Stimulated activated CD4-positive, alpha-beta T cell treated with anti-CD3 and anti-CD28 coated beads, TNF-alpha, amount 100 ng/mL, for 4 hours (primary cell): ENCODE measurements around the gene SLC49A3.
"Not testable (repeated sequence)": the region's sequence is repeated elsewhere in the genome, so short reads cannot be mapped to it uniquely, and the experiment has no call there.

ENCODE experiments used
- DNase-seq, 3 experiments: peaks; one replicate each; pipeline ENCODE4 v3.0.0-alpha.2; 2020; ENCODE audit warnings: low read depth in 3 of 3

Gene SLC49A3

DNA sequence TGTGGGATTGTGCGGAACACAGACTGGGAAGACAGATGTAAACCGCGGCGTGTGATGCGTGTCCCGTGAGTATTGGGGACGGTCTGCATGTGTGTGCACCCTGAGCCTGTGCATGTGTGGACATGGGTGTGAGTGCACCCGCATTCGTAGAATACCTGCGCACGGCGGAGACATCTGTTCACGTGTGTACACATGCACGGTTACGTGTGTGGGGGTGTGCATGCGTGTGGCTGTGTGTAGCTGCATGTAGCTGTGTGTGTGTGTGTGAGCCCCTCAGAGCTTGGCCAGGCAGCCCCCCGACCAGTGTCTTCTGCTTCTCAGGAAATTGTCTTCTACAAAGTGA lies 34.5 kb downstream of the SLC49A3 start:
- no peak for DNase-seq

DNA sequence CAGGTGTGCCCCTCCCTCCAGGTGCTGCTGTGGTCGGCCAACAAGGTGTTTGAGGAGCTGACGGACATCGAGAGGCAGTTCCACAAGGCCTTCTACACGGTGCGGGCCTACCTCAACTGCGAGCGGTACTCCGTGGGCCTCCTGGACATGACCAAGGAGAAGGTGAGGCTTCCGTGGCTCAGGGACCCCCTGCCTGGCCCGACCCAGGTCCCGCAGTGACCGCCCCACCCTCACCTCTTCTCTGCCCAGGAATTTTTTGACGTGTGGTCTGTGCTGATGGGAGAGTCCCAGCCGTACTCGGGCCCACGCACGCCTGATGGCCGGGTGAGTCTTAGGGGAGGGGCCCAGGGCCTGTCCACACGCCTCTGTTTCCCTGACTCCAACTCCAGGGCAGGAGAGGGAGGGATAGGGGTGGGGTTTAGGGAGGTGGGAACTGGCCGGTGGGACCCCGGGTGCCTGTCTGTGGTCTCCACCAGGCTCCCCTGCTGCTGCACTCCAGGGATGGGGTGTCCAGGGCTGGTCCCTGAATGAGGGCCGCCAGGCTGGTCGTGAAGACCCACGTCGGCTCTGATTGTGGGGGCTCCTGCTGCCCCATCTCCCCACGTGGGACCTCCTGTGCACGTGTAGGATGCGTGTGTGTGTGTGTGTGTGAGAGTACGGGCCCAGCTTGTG lies 35.0 kb downstream of the SLC49A3 start:
- no peak for DNase-seq

DNA sequence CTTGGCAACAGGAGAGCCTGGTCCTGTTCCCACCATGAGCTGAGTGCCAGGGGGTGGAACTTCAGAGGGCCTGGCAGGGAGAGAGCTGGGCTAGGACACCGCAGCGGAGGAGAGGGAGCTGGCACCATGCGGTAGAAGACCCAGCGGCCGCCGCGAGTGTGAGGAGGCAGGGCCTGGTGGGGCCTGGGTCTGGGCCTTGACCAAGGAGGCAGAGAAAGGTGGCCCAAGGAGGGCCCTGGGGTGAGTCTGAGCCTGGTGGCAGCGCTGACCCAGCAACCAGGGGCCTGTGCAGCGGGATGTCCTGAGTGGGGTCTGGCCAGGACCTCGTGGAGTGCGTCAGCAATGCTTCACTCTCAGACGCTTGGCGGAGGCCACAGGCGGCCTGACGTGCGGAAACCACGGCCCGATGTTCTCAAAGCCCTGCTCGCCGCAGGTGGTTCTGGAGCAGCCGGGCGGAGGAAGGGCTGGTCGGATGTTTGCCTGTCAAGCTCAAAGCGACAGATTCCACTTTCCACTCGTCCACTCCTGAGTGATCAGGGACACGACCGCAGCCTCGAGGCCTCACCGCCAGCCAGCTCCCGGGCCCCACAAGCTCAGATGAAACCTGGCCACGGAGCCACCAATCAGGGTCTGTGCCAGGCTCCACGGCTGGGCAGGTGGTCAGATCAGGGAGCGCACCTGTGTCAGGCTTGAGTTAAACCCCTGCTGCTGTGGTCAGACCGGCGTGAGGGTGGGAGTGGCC lies 35.7 kb downstream of the SLC49A3 start:
- no peak for DNase-seq

DNA sequence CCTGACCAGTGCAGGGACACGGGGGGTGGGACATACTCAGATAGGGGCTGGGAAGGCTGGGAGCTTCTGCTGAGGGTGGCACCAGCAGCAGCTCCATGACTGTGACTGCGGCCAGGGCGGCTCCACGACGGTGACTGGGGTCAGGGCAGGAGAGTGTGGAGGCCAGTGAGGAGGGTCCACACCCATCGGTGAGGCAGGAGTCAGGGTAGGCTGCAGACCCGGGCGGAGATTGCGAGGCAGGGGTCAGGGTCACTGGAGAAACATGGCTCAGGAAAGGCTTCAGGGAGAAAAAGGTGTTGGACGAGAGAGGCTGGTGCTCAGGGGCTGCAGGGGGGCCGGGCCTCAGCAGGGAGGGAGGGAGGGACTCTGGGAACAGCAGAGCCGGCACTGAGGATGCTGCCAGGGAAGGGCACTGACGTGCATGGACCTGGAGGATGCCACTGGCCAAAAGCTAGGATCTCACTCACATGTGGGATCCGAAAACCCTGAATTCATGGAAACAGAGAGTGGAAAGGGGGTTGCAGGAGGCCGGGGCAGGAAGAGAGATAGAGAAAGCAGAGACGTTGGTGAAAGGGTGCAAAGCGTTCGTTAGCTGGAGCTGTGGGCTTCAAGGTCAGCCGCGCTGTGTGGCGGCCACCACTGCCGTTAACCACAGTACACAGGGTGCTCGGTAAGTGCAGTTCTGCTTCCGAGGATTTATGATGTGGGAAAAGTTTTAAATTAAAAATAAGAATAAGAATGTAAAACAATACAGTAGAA lies 36.9 kb downstream of the SLC49A3 start:
- no peak for DNase-seq

DNA sequence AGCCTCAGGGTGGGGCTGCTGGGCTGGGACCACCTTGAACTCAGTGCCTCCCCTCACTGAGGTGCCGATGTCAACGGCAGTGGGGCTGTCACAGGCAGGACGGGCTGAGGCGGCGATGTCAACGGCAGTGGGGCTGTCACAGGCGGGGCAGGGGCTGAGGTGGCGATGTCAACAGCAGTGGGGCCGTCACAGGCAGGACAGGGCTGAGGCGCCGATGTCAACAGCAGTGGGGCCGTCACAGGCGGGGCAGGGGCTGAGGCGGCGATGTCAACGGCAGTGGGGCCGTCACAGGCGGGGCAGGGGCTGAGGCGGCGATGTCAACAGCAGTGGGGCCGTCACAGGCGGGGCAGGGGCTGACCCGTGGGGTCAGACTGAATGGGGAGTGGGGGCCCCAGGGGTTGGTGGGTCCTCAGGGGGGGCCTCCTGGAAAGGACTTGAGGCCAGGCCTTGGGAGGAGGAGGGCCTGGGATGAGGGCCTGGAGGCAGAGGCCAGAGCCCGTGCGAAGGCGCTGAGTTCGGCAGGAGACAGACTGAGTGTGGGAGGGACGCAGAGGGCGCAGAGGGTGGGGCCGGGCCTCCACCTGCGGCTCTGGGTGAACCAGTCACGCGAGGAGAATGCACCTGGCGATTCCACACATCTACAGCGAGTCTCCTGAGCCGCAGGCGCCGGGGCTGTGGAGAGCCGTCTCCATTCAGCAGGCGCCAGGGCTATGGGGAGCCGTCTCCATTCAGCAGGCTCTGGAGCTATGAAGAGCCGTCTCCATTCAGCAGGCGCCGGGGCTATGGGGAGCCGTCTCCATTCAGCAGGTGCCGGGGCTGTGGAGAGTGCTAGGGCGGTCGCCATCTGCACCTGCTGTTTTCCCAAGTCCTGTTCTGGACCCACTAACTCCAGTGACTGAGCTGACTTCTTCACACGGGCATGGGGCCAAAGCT lies 37.7 kb downstream of the SLC49A3 start:
- DNase-seq, result no peak

DNA sequence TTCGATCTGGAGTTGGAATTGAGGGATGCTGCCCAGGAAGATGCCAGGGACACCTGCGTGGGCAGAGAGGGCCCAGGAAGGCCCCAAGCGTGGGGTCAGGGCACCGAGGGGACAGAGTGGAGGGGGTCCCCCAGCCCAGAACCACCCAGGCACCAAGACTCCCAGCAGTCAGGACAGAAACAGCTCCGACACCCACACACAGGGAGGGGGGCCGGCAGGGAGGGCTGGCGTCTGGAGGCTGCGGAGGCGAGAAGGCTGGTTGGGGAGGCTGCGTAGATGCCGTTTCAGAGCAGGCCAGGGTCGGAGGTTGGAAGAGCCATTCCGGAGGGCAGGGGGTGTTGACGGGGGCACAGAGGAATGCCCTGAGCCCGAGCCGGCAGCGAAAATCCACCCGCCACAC lies 38.5 kb downstream of the SLC49A3 start:
- DNase-seq, result no peak

DNA sequence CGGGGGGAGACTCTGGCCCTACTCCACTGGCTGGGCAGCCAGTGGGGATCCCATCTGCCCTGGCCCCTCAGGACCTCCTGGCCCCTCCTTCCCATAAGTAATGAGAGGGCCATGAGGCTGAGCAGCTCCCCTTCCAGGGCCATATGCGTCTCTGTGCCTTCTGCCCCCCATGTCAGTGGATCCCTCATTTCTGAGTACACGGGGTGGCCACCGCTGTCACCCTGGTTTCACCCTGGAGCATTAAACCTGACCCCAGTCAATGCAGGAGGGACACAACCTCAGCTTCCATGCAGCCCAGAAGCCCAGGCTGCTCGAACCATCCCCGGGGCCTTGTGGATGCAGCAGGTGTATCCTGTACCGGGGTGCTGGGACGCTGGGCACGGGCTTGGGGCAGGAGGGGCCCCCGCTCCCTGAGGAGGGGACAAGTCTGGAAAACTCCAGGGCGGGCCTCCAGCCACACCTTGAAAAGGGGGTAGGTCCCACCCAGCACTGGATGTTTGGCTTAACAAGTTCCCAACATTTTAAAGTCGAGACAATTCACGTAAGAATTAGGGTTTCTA lies 39.1 kb downstream of the SLC49A3 start:
- no peak for DNase-seq

DNA sequence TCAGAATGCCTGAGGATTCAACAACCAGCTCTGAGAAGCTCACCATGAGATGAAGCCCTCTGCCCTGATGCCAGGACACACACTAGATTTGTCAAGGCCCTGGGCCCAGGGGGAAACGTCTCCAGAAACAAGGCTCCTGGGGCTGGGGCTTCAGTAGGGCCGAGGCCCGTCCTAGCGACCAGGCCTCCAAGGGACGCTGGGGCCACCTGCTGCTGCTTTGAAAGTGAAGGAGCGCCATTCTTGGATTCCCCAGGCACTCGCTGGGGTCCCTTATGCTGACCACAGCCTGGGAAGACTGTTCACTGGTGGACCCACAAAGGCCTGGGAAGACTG lies 39.7 kb downstream of the SLC49A3 start:
- no peak for DNase-seq

DNA sequence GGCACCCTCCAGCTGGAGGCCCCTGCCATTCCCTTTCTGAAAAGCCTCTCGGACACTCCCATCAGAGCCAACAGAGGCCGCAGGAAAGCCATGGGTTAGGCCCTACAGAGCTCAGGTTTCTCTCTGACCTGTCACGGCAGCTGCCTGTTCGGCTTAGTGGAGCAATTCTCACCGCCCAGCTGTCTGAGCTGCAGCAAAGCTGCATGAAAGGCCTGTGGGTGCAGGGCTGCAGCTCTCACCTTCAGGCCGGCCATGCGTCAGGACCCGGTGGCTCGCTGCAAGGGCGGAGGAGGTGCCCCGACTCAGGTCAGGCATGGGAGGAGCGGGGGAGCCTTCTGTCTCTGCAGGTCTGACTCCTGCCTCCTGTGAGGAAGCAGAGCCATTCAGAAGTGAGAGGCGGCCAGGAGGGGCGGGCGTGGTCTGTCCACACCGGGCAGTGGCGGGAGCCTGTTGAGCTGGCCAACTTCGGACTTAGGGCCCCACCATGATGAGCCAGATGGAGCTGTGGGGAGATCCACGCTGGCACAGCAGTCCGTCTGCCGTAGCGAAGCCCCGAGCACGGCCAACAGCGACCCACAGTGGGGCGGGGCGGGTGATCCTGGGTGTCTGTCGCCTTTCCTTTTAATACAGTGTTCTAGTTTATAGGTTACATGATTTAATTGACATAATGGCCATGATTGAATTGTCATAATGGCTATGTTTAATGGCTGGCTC lies 40.2 kb downstream of the SLC49A3 start:
- DNase-seq, result no peak

DNA sequence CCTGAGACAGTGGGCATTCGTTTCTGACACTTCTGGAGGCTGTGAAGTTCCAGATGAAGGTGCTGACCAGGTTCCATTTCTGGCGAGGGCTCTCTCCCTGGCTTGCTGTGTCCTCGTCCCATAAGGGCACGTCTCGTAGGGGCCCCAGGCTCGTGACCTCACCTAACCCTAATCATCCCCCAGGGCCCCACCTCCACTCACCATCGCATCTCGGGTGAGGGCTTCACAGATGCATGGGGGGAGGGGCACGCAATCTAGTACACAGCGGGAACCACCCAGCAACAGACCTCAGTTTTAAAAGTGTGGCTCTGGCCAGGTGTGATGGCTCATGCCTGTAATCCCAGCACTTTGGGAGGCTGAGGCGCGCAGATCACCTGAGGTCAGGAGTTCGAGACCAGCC lies 41.5 kb downstream of the SLC49A3 start:
- DNase-seq, result no peak

DNA sequence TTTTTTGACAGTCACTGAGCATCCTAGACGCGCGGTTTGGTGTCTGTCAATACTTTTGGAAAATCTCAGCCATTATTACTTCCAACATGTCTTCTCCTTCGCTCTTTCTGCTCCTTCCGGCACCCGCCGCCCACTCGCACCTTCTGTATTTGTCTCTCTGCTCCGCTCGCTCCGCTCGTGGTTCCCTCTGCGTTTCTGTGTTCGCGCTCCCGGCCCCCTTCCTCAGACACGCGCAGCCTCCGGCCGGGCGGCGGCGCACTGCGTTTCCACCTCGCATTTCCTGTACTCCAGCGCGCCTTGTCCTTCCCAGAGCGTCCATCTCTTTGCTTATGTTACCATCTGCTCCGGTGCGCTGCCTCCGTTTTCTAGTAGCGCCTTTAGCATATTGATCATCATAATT lies 42.5 kb downstream of the SLC49A3 start:
- no peak for DNase-seq

DNA sequence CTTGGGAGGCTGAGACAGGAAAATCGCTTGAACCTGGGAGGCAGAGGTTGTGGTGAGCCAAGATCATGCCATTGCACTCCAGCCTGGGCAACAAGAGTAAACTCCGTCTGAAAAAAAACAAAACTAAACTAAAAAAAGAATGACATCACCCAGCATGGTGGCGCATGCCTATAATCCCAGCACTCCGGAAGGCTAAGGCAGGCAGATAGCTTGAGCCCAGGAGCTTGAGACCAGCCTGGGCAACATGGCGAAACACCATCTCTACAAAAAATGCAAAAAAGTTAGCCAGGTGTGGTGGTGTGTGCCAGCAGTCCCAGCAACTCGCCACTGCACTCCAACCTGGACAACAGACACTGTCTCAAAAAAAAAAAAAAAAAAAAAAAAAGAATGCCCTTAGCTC lies 46.6 kb downstream of the SLC49A3 start:
- DNase-seq, result not testable (repeated sequence)

DNA sequence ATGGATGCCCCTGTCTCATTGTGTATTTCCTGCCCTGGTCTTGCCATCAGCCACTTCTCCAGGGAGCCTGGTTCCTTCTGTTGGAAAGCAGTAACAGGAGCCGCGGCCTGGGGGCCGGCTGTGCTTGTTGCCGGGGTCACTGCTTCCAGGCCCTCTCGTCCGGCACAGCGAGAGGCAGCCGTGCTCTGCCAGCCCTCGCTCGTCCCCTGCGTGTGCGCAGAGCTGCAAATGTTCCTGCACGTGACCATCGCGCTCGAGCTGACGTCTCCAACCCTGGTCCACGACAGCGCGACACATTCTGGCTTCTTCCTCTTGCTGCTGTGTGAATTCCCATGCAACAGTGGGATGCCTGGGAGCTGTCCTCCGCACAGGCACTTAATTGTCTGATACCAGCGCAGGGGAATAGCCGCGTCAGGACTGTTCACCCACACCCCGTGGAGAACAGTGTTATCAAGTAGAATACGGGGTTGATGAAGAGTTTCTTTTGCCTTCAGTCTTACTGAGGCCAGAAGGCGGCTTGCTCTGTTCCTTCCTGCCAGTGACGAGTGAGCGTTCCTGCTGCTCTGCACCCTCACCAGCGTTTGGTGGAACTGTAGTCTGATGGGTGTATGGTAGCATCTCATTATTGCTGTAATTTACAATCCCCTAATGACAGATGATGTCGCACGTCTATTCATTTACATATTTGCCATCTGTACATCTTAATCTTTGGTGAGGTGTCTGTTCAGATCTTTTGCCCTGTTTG lies 51.2 kb downstream of the SLC49A3 start:
- no peak for DNase-seq

DNA sequence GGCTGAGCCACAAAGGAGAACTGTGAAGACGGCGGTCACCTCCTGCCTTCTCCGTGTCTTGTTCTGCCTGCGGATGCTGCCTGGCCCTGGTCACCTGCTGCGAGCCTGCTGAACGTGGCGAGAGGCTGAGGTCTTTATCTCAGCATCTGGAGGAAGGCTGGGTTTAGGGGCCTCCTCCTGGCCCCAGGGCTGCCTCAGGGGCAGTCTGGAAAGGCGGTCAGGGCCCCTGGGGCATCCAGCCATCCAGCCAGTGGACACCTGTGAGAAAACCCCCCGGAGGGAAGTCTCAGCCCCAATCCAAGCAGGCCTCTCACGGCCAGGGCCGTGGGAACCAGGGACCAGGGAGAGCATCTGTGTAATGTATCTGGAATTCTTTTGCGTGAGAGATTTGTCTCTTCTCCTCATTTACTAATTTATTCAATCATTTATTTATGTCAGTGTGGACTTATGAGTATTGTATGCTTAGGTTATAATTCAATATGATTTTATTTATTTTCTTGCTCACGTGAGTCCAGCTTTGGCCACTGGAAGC lies 52.3 kb downstream of the SLC49A3 start:
- DNase-seq, result no peak

DNA sequence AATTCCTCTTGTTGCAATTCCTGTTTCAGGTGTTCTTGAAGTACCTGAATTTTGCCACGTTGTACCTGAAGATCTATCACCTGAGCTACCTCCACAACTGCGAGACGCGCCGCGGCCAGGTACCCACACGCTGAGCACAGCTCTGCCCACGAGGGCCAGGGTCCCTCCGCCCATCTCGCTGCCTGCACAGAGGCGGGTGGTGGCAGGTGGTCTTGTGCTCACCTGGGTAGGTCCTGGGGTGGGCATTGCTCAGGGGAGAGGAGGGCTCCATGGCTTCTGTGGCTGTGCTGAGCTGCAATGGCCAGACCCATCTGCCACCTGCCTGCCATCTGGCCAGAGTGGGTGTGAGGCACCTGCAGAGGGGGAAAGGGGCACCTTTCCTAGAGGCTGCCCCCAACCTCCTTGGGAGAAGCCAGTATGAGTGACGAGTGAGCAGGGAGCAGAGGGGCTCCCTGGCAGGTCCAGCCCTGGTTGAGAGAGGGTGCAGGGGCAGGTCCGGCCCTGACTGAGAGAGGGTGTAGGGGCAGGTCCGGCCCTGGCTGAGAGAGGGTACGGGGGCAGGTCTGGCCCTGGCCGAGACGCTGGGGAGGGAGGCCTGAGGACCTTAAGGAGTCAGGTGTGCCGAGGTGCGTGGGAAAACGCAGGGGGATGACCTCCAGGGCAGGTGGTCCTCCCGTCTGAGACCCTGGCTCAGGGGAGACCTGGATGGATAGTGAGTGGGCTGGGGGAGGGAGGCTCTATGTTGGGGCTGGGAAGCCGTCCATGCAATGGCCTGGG lies 52.9 kb downstream of the SLC49A3 start:
- no peak for DNase-seq

DNA sequence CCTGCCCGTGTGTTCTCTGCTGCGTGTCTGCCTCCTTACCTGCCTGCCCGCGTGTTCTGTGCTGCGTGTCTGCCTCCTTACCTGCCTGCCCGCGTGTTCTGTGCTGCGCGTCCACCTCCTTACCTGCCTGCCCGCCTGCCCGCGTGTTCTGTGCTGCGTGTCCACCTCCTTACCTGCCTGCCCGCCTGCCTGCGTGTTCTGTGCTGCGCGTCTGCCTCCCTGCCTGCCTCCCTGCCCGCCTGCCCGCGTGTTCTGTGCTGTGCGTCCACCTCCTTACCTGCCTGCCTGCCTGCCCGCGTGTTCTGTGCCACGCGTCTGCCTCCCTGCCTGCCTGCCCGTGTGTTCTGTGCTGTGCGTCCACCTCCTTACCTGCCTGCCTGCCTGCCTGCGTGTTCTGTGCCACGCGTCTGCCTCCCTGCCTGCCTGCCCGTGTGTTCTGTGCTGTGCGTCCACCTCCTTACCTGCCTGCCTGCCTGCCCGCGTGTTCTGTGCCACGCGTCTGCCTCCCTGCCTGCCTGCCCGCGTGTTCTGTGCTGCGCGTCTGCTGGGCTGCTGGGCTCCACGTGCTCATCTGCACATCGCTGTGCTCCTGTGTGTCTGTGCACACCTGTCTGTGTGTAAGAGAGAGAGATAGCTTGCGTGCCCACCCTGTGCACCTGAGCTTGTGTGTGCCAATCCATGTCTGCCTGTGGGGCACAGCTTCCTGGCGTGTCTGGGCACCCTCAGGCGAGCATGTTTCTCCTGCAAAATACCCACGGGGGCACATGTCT lies 53.7 kb downstream of the SLC49A3 start:
- not testable (repeated sequence) for DNase-seq

DNA sequence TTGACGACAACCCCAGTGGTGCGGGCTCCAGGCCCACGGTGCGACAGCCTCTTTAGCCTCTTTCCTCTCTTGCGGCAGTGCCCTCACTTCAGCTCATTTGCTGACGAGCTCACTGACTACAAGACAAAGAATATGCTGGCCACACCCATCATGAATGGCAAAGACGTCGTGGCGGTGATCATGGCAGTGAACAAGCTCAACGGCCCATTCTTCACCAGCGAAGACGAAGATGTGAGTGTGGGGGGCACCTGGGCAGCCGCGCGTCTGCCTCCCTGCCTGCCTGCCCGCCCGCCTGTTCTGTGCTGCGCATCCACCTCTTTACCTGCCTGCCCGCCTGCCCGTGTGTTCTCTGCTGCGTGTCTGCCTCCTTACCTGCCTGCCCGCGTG lies 54.4 kb downstream of the SLC49A3 start:
- DNase-seq, result no peak

DNA sequence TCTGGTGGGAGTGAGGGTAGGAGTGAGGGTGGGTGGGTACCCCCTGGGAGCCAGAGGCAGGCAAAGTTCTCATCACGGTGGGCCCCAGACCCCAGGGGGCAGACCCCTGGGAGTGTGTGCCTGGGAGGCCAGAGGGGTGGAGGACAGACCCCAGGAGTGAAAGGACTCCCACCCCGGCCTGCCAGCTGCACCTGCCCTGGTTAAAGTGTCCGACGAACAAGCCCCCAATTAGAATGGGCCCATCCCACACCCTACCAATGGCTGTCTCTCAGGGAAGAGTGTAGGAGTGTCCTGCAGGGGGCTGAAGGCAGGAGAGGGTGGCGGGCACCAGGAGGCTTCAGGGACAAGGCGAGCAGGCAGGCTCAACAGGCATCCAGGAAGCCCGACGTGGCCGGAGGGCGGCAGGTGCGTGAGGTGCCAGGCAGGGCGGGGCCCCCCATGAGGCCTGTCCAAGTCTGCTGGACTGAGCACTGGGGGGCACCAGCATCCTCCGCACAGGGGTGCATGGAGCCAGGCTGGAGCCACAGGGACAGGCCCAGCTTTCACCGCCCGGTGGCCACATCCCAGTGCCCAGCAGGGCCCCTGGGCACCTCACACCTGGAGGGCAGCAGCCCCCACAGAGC lies 54.9 kb downstream of the SLC49A3 start:
- no peak for DNase-seq
